ENCODE results near the gene COPS2. TPM values are rescaled to one million over a fixed set of nuclear protein-coding genes. Genes with fewer than 3 reads are reported as not detected.

Gene COPS2
- total RNA-seq = 100 to 1,000 TPM in 2 of 4 donors, 10 to 100 TPM in 2; 85.0 to 108 (median 96.9) TPM

GRCh38 chr15:49155110-49155833, at the start of gene COPS2:
COPS2 (minus strand) TSS chr15:49155599; CDS start chr15:49155578, 21 bp downstream.
- no peak for TF ChIP-seq CTCF (IDR thresholded peaks at IDR 0.05; ENCODE audit: low read depth)

GRCh38 chr15:49200347-49200746, 44.9 kb upstream of the COPS2 start:
- no peak for TF ChIP-seq CTCF (IDR thresholded peaks at IDR 0.05; ENCODE audit: low read depth)

- TF ChIP-seq CTCF (IDR thresholded peaks at IDR 0.05; ENCODE audit: low read depth) = no peak
These were observed 44.3 kb upstream of the COPS2 start for GRCh38 chr15:49199666-49200065.

GRCh38 chr15:49196856-49197255, 41.5 kb upstream of the COPS2 start:
- TF ChIP-seq CTCF (IDR thresholded peaks at IDR 0.05; ENCODE audit: low read depth) = no peak

- TF ChIP-seq CTCF (IDR thresholded peaks at IDR 0.05; ENCODE audit: low read depth) = no peak
These were observed 36.5 kb upstream of the COPS2 start for GRCh38 chr15:49191892-49192291.

GRCh38 chr15:49190586-49190985, 35.2 kb upstream of the COPS2 start:
- no peak for TF ChIP-seq CTCF (IDR thresholded peaks at IDR 0.05; ENCODE audit: low read depth)

- no peak for TF ChIP-seq CTCF (IDR thresholded peaks at IDR 0.05; ENCODE audit: low read depth)
These were observed 34.2 kb upstream of the COPS2 start for GRCh38 chr15:49189631-49190030.
